HL-60 (cell line): Measurements from ENCODE around the gene RAB8B.

Experiments used
- GABPA ChIP-seq: IDR thresholded peaks from 2 replicates; pipeline ENCODE4 v1.6.1; 2012; ENCODE audit warnings: low read depth
- POLR2AphosphoS5 ChIP-seq: IDR thresholded peaks from 2 replicates; pipeline ENCODE4 v1.6.1; 2012; ENCODE audit warnings: low read depth
- SPI1 ChIP-seq: IDR thresholded peaks from 2 replicates; pipeline ENCODE4 v1.6.1; 2012; ENCODE audit warnings: low read depth, mild to moderate bottlenecking, borderline replicate concordance
- TF ChIP-seq, protein P1 (sequence below): IDR thresholded peaks from 2 replicates; pipeline ENCODE4 v1.6.1; 2012; ENCODE audit warnings: low read depth; ENCODE audit not compliant: insufficient replicate concordance
- TF ChIP-seq, protein P2 (sequence below): IDR thresholded peaks from one replicate; pipeline ENCODE4 v1.5.1; 2011; ENCODE audit warnings: low read length, control low read depth, inconsistent platforms; ENCODE audit not compliant: insufficient read depth

DNA sequence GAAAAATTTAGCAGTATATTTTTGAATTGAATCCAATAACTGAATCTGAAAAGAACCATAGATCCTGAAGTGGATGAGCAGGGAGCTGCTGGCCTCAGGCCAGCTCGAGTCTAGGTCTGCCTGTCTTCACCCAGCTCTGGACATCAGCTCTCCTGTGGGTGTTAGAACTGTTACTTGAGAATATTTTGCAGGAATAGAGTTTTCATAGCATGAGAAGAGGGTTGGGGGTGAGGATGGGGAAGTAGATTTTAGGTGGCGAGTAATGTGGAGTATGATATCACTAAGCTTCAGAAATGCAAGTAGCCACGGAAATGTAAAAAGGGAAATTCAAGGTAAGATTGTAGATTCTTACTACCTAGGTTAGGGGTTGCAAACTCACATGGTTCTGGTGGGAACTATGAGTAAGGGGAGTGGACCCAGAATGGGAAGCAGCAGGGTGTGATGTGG is 6.2 kb downstream of the RAB8B start:
- TF ChIP-seq, protein P1, sequence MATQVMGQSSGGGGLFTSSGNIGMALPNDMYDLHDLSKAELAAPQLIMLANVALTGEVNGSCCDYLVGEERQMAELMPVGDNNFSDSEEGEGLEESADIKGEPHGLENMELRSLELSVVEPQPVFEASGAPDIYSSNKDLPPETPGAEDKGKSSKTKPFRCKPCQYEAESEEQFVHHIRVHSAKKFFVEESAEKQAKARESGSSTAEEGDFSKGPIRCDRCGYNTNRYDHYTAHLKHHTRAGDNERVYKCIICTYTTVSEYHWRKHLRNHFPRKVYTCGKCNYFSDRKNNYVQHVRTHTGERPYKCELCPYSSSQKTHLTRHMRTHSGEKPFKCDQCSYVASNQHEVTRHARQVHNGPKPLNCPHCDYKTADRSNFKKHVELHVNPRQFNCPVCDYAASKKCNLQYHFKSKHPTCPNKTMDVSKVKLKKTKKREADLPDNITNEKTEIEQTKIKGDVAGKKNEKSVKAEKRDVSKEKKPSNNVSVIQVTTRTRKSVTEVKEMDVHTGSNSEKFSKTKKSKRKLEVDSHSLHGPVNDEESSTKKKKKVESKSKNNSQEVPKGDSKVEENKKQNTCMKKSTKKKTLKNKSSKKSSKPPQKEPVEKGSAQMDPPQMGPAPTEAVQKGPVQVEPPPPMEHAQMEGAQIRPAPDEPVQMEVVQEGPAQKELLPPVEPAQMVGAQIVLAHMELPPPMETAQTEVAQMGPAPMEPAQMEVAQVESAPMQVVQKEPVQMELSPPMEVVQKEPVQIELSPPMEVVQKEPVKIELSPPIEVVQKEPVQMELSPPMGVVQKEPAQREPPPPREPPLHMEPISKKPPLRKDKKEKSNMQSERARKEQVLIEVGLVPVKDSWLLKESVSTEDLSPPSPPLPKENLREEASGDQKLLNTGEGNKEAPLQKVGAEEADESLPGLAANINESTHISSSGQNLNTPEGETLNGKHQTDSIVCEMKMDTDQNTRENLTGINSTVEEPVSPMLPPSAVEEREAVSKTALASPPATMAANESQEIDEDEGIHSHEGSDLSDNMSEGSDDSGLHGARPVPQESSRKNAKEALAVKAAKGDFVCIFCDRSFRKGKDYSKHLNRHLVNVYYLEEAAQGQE: no peak
- TF ChIP-seq, protein P2, sequence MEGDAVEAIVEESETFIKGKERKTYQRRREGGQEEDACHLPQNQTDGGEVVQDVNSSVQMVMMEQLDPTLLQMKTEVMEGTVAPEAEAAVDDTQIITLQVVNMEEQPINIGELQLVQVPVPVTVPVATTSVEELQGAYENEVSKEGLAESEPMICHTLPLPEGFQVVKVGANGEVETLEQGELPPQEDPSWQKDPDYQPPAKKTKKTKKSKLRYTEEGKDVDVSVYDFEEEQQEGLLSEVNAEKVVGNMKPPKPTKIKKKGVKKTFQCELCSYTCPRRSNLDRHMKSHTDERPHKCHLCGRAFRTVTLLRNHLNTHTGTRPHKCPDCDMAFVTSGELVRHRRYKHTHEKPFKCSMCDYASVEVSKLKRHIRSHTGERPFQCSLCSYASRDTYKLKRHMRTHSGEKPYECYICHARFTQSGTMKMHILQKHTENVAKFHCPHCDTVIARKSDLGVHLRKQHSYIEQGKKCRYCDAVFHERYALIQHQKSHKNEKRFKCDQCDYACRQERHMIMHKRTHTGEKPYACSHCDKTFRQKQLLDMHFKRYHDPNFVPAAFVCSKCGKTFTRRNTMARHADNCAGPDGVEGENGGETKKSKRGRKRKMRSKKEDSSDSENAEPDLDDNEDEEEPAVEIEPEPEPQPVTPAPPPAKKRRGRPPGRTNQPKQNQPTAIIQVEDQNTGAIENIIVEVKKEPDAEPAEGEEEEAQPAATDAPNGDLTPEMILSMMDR: no peak
- TF ChIP-seq POLR2AphosphoS5 (no peak), SPI1 (0 out of 2 replicates have a peak, but pooled peaks have one; percentile 2), GABPA (no peak)
